H9 (cell line): ENCODE results near the gene TOR4A. TPM values are rescaled to one million over a fixed set of nuclear protein-coding genes. Genes with fewer than 3 reads are reported as not detected.

Experiments
- DNase-seq: peaks from one replicate; pipeline ENCODE4 v3.0.0-alpha.2; 2017
- H2AFZ ChIP-seq: one replicate; pipeline ENCODE4 v1.6.1; 2013; ENCODE audit warnings: mild to moderate bottlenecking, low read length, control low read depth, moderate library complexity
- H2AK5ac ChIP-seq: 2 replicates; pipeline ENCODE4 v1.6.1; 2013; ENCODE audit warnings: low read length, control low read depth, mixed read lengths; ENCODE audit not compliant: insufficient read length
- H2BK120ac ChIP-seq: one replicate; pipeline ENCODE4 v1.6.1; 2013; ENCODE audit warnings: low read depth, mild to moderate bottlenecking, low read length, control low read depth, inconsistent platforms; ENCODE audit not compliant: poor library complexity, severe bottlenecking
- H2BK12ac ChIP-seq: 2 replicates; pipeline ENCODE4 v1.6.1; 2013; ENCODE audit warnings: low read length, control low read depth, mixed read lengths, low read depth; ENCODE audit not compliant: insufficient read length
- H2BK15ac ChIP-seq: 2 replicates; pipeline ENCODE4 v1.6.1; 2013; ENCODE audit warnings: low read depth, low read length, control low read depth
- H2BK20ac ChIP-seq: one replicate; pipeline ENCODE4 v1.6.1; 2013; ENCODE audit warnings: low read depth, mild to moderate bottlenecking, low read length, control low read depth, inconsistent platforms; ENCODE audit not compliant: poor library complexity, severe bottlenecking
- H2BK5ac ChIP-seq: 2 replicates; pipeline ENCODE4 v1.6.1; 2013; ENCODE audit warnings: low read length, control low read depth, mixed read lengths; ENCODE audit not compliant: insufficient read length
- H3K14ac ChIP-seq: 2 replicates; pipeline ENCODE4 v1.6.1; 2013; ENCODE audit warnings: low read length, control low read depth; ENCODE audit not compliant: insufficient read depth
- H3K18ac ChIP-seq: 2 replicates; pipeline ENCODE4 v1.6.1; 2013; ENCODE audit warnings: low read depth, mild to moderate bottlenecking, mixed read lengths, low read length, control low read depth; ENCODE audit not compliant: insufficient read length
- H3K23ac ChIP-seq: 2 replicates; pipeline ENCODE4 v1.6.1; 2013; ENCODE audit warnings: low read length, control low read depth, mixed read lengths, low read depth; ENCODE audit not compliant: insufficient read length
- H3K23me2 ChIP-seq: 2 replicates; pipeline ENCODE4 v1.6.1; 2013; ENCODE audit warnings: low read depth, mild to moderate bottlenecking, mixed read lengths, low read length, control low read depth; ENCODE audit not compliant: insufficient read length, poor library complexity, severe bottlenecking
- H3K27ac ChIP-seq: 2 replicates; pipeline ENCODE4 v1.5.1; 2013; ENCODE audit warnings: low read length, control low read depth, mixed read lengths, low read depth; ENCODE audit not compliant: insufficient read length
- H3K27me3 ChIP-seq: 2 replicates; pipeline ENCODE4 v1.6.1; 2013; ENCODE audit warnings: low read length, control low read depth, inconsistent platforms; ENCODE audit not compliant: insufficient read depth
- H3K4ac ChIP-seq: 2 replicates; pipeline ENCODE4 v1.6.1; 2013; ENCODE audit warnings: low read depth, mild to moderate bottlenecking, control low read depth, inconsistent platforms, low read length, moderate library complexity
- H3K4me1 ChIP-seq: 2 replicates; pipeline ENCODE4 v1.6.1; 2013; ENCODE audit warnings: low read length, control low read depth, inconsistent platforms; ENCODE audit not compliant: insufficient read depth
- H3K4me2 ChIP-seq: 2 replicates; pipeline ENCODE4 v1.6.1; 2013; ENCODE audit warnings: low read length, control low read depth, mixed read lengths; ENCODE audit not compliant: insufficient read length, insufficient read depth
- H3K56ac ChIP-seq: 2 replicates; pipeline ENCODE4 v1.6.1; 2013; ENCODE audit warnings: low read depth, mild to moderate bottlenecking, mixed read lengths, low read length, control low read depth; ENCODE audit not compliant: insufficient read length
- H3K79me1 ChIP-seq: 2 replicates; pipeline ENCODE4 v1.6.1; 2013; ENCODE audit warnings: low read depth, mild to moderate bottlenecking, moderate library complexity, low read length, control low read depth, inconsistent platforms; ENCODE audit not compliant: insufficient read depth, poor library complexity, severe bottlenecking
- H3K79me2 ChIP-seq: 2 replicates; pipeline ENCODE4 v1.6.1; 2013; ENCODE audit warnings: low read length, control low read depth, inconsistent platforms; ENCODE audit not compliant: insufficient read depth
- H3K9ac ChIP-seq: 2 replicates; pipeline ENCODE4 v1.6.1; 2013; ENCODE audit warnings: low read length, control low read depth, mixed read lengths; ENCODE audit not compliant: insufficient read length; ENCODE audit errors: extremely low read depth
- H3K9me3 ChIP-seq: one replicate; pipeline ENCODE4 v1.6.1; 2013; ENCODE audit warnings: low read depth, low read length, inconsistent platforms; ENCODE audit not compliant: control insufficient read depth
- H3T11ph ChIP-seq: one replicate; pipeline ENCODE4 v1.6.1; 2013; ENCODE audit warnings: mild to moderate bottlenecking, low read length, control low read depth, inconsistent platforms
- H4K20me1 ChIP-seq: one replicate; pipeline ENCODE4 v1.6.1; 2013; ENCODE audit not compliant: control insufficient read depth, insufficient read length, insufficient read depth
- H4K5ac ChIP-seq: 2 replicates; pipeline ENCODE4 v1.6.1; 2013; ENCODE audit warnings: low read depth, mild to moderate bottlenecking, mixed read lengths, low read length, control low read depth; ENCODE audit not compliant: insufficient read length
- H4K8ac ChIP-seq: replicated peaks from 2 replicates; pipeline ENCODE4 v1.6.1; 2013; ENCODE audit warnings: low read length, control low read depth, mixed read lengths, low read depth; ENCODE audit not compliant: insufficient read length
- H4K91ac ChIP-seq: 2 replicates; pipeline ENCODE4 v1.6.1; 2013; ENCODE audit warnings: low read depth, mild to moderate bottlenecking, moderate library complexity, mixed read lengths, low read length, control low read depth; ENCODE audit not compliant: insufficient read length
- H3K27ac Mint-ChIP-seq, 3 experiments: 2 replicates in 2 of 3; 3 replicates in 1 of 3; pipeline ENCODE4 v1.8.0; 2020 to 2021; ENCODE audit warnings: mixed read lengths in 3 of 3, mild to moderate bottlenecking in 1 of 3, moderate library complexity in 1 of 3
- H3K27me3 Mint-ChIP-seq: 2 replicates; pipeline ENCODE4 v1.8.0; 2021; ENCODE audit warnings: low read depth, mild to moderate bottlenecking, moderate library complexity, mixed read lengths
- H3K36me3 Mint-ChIP-seq, 3 experiments: 2 replicates in 2 of 3; 3 replicates in 1 of 3; pipeline ENCODE4 v1.8.0; 2020 to 2021; ENCODE audit warnings: low read depth in 3 of 3, mixed read lengths in 3 of 3; ENCODE audit not compliant: insufficient read depth in 1 of 3
- H3K4me1 Mint-ChIP-seq, 2 experiments: 2 replicates each; pipeline ENCODE4 v1.8.0; 2020; ENCODE audit warnings: mixed read lengths in 2 of 2
- H3K4me3 Mint-ChIP-seq, 2 experiments: 2 replicates in 1 of 2; 3 replicates in 1 of 2; pipeline ENCODE4 v1.8.0; 2020 to 2021; ENCODE audit warnings: mild to moderate bottlenecking in 2 of 2, mixed read lengths in 2 of 2, moderate library complexity in 1 of 2
- H3K9me3 Mint-ChIP-seq, 2 experiments: 2 replicates in 1 of 2; 3 replicates in 1 of 2; pipeline ENCODE4 v1.8.0; 2020; ENCODE audit warnings: mild to moderate bottlenecking in 2 of 2, mixed read lengths in 2 of 2, moderate library complexity in 1 of 2
- CTCF ChIP-seq: fragments of 200-600 bp; sonication (generic); conservative IDR thresholded peaks from 3 replicates; pipeline ENCODE4 v1.8.0; 2021; ENCODE audit warnings: antibody characterized with exemption, mild to moderate bottlenecking
- WGBS: extraction: QIAGEN DNeasy Blood & Tissue Kit; methylation state at CpG from one replicate; pipeline ENCODE4 v1.1.7; 2013; ENCODE audit warnings: missing lambda C conversion rate, low lambda C conversion rate, mixed read lengths; ENCODE audit not compliant: insufficient read length; ENCODE audit errors: extremely low coverage; 5-methylcytosine and 5-hydroxymethylcytosine counted together
- total RNA-seq: library from RNA; stranded (reverse); gene quantifications from 2 replicates; pipeline ENCODE4 v1.2.1, GENCODE V29; 2021

The TOR4A gene
- total RNA-seq, 1 experiment from 2014 or later, result 6.2 TPM

DNA sequence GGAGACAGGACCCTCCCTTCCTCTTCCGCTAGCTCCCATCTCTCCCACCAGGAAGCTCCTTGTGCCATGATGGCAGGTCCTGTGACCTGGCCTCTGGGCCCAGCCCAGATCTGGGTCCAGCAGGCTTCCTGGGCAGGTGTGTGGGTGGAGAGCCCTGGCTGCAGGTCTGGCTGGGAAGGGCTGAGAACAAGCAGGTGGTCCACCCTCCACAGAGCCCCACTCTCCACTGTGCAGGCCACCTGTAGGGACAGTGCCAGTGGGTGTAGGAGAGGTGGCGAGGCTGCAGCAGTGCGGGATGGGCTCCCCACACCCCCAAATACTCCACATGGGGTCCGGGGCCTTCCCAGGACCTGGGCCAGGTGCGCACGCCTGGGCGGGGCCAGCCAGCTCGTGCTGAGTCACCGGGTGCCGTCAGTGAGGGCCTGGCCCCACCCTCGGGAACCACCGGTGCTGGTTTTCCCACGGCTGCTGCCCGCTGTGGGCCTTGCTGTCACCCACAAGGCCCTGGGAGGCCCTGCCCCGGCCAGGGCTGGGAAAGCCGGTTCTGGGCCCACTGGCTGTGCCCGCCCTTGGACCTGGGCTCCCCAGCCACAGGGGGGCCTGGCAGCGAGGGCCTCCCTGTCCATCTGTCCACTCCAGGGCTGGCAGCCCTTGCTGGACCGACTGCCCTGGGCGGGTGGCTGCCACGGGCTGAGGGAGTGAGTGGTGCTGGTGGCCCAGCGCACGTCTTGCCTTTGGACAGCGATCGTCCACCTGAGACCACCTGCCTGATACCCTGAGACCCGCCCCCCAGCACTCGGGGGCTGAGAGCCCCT is 33.9 kb downstream of the TOR4A start:
- DNase-seq, result peak; percentile 65
- H3K79me2 ChIP-seq, result no peaks in the 10 kb centered on the region
- no peak overlapping the region for H4K91ac ChIP-seq
- no peak for TF ChIP-seq CTCF
- no peak overlapping the region for H3K18ac ChIP-seq
- no peak overlapping the region for H3K23ac ChIP-seq
- H2BK20ac ChIP-seq, result no peak overlapping the region
- no peak overlapping the region for H2AK5ac ChIP-seq
- H3K9me3 ChIP-seq, result no peaks in the 10 kb centered on the region
- no peak overlapping the region for H3K9ac ChIP-seq
- no peaks in the 10 kb centered on the region for H3K36me3 Mint-ChIP-seq
- H4K8ac ChIP-seq, result no peak overlapping the region
- H3K23me2 ChIP-seq, result no peaks in the 10 kb centered on the region
- no peaks in the 10 kb centered on the region for H3K9me3 Mint-ChIP-seq
- H3K79me1 ChIP-seq, result no peaks in the 10 kb centered on the region
- H3K14ac ChIP-seq, result no peak overlapping the region
- H3K4me3 Mint-ChIP-seq, result no peak overlapping the region
- H2BK15ac ChIP-seq, result no peak overlapping the region
- H2BK120ac ChIP-seq, result no peak overlapping the region
- no peak overlapping the region for H2BK12ac ChIP-seq
- no peak overlapping the region; a peak in 1 of 7 replicates for H3K27ac Mint-ChIP-seq
- no CpG with 5 or more reads among the region's 27 CpGs for WGBS
- H3K27me3 ChIP-seq, result no peaks in the 10 kb centered on the region
- no peak overlapping the region for H2BK5ac ChIP-seq
- H3K4me1 ChIP-seq, result no peaks in the 10 kb centered on the region; the same call in 1 of the 2 replicates
- H3K4ac ChIP-seq, result no peak overlapping the region
- H3K27me3 Mint-ChIP-seq, result no peaks in the 10 kb centered on the region; the same call in 1 of the 2 replicates
- H3K56ac ChIP-seq, result no peak overlapping the region
- no peak overlapping the region for H3K4me2 ChIP-seq
- peaks cover 6 to 20% of the 10 kb centered on the region in 2 experiments; a peak in 3 of 4 replicates for H3K4me1 Mint-ChIP-seq
- no peak overlapping the region for H2AFZ ChIP-seq
- no peak overlapping the region for H3T11ph ChIP-seq
- H3K27ac ChIP-seq, result no peak overlapping the region
- no peak overlapping the region for H4K5ac ChIP-seq
- H4K20me1 ChIP-seq, result no peaks in the 10 kb centered on the region
